Effector memory CD8-positive, alpha-beta T cell (primary cell): ENCODE data around the gene SLC35D3.
A peak's percentile ranks its signal among the peaks of the same experiment; 100 is the strongest.
"Not testable (repeated sequence)": the region's sequence is repeated elsewhere in the genome, so short reads cannot be mapped to it uniquely, and the experiment has no call there.

Source experiments
- ATAC-seq: fragments of 150-1000 bp; cut with Tn5 transposase; replicated peaks from 2 replicates; pipeline ENCODE4 v1.10.0; 2021; ENCODE audit warnings: mild to moderate bottlenecking, moderate library complexity
- DNase-seq, 3 experiments: peaks; one replicate each; pipeline ENCODE4 v3.0.0; 2021
- H3K27ac Mint-ChIP-seq, 2 donors: one replicate each; pipeline ENCODE4 v1.8.0; 2022; ENCODE audit warnings: mild to moderate bottlenecking in 2 of 2, mixed read lengths in 2 of 2, moderate library complexity in 2 of 2
- H3K27me3 Mint-ChIP-seq, 2 donors: one replicate each; pipeline ENCODE4 v1.8.0; 2022; ENCODE audit warnings: mixed read lengths in 2 of 2
- H3K36me3 Mint-ChIP-seq: one replicate; pipeline ENCODE4 v1.8.0; 2022; ENCODE audit warnings: mild to moderate bottlenecking, moderate library complexity, mixed read lengths; ENCODE audit not compliant: insufficient read depth
- H3K4me1 Mint-ChIP-seq, 2 donors: one replicate each; pipeline ENCODE4 v1.8.0; 2022; ENCODE audit warnings: low read depth in 2 of 2, mixed read lengths in 2 of 2
- H3K4me3 Mint-ChIP-seq, 2 donors: one replicate each; pipeline ENCODE4 v1.8.0; 2022; ENCODE audit warnings: mild to moderate bottlenecking in 2 of 2, mixed read lengths in 2 of 2, moderate library complexity in 2 of 2
- H3K9me3 Mint-ChIP-seq, 2 donors: one replicate each; pipeline ENCODE4 v1.8.0; 2022; ENCODE audit warnings: mixed read lengths in 2 of 2

Gene SLC35D3

DNA sequence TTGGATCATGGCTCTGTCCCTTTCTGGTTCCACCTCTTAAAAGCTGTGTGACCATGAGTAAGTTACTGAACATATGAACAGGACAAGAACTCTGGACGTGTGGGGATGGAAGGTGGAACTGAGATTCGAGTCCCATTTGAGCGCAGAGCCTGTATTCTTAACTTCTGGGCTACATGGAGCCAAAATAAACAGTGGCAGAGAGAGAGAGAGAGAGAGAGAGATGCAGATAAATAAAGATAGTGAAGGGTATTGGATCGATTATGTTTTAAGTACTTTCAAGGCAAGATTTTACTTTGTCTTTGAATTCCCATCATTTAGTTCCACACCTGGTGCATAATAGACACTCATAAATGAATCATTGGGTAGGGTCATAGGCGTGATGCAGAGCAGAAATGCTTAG, 39.7 kb downstream of the SLC35D3 start:
- Mint-ChIP-seq H3K4me3 (no peak overlapping the region), H3K9me3 (no peaks in the 10 kb centered on the region), H3K36me3 (no peaks in the 10 kb centered on the region), H3K4me1 (peaks cover 2 to 4% of the 10 kb centered on the region in 2 donors), H3K27me3 (peaks cover 46 to 48% of the 10 kb centered on the region in 2 donors), H3K27ac (no peak overlapping the region)
- ATAC-seq (no peak), DNase-seq (no peak)

- Mint-ChIP-seq H3K36me3 (no peaks in the 10 kb centered on the region), H3K4me3 (no peak overlapping the region), H3K9me3 (no peaks in the 10 kb centered on the region), H3K4me1 (no peaks in the 10 kb centered on the region), H3K27me3 (peaks cover 47 to 50% of the 10 kb centered on the region in 2 donors), H3K27ac (no peak overlapping the region)
- ATAC-seq (no peak), DNase-seq (no peak)
These were observed 40.6 kb downstream of the SLC35D3 start for GRCh38 chr6:136962661-136963060.

GRCh38 chr6:136963259-136963658, 41.2 kb downstream of the SLC35D3 start:
- Mint-ChIP-seq H3K27me3 (peaks cover 49 to 52% of the 10 kb centered on the region in 2 donors), H3K9me3 (no peaks in the 10 kb centered on the region), H3K36me3 (no peaks in the 10 kb centered on the region), H3K4me3 (no peak overlapping the region), H3K4me1 (no peaks in the 10 kb centered on the region), H3K27ac (no peak overlapping the region)
- no peak for ATAC-seq
- no peak for DNase-seq

GRCh38 chr6:136964398-136964797, 42.3 kb downstream of the SLC35D3 start:
- ATAC-seq (no peak), DNase-seq (no peak)
- peaks cover 49% of the 10 kb centered on the region in 2 donors for H3K27me3 Mint-ChIP-seq
- H3K27ac Mint-ChIP-seq: no peak overlapping the region
- H3K36me3 Mint-ChIP-seq: no peaks in the 10 kb centered on the region
- H3K4me3 Mint-ChIP-seq: no peak overlapping the region
- H3K9me3 Mint-ChIP-seq: no peaks in the 10 kb centered on the region
- H3K4me1 Mint-ChIP-seq: no peaks in the 10 kb centered on the region

- Mint-ChIP-seq H3K4me3 (no peak overlapping the region), H3K4me1 (no peaks in the 10 kb centered on the region), H3K27me3 (peaks cover 47 to 56% of the 10 kb centered on the region in 2 donors)
These were observed 46.0 kb downstream of the SLC35D3 start for GRCh38 chr6:136967876-136968752.

DNA sequence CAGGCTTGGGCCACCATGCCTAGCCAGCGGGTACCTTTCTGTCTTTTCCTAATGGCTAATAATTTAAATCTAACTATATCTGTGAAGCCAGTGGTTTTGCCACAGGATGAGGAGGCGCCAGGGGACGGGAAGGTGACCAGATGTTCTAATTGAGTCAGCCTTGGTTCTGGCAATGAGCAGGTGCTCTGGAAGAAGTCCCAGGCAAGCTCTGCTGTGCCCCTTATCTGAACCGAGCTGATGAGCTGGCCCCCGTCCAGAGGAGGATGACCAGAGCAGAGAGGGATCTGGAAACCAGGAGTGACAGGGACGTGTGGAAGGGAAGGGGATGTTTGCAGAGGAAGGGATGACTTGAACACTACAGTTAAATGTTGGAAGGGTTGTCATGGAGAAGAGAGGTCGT, 46.7 kb downstream of the SLC35D3 start:
- Mint-ChIP-seq H3K4me1 (no peaks in the 10 kb centered on the region), H3K36me3 (no peaks in the 10 kb centered on the region), H3K27ac (no peak overlapping the region), H3K27me3 (peaks cover 51 to 56% of the 10 kb centered on the region in 2 donors), H3K9me3 (no peaks in the 10 kb centered on the region), H3K4me3 (no peak overlapping the region)
- no peak for DNase-seq
- ATAC-seq: no peak

More at GRCh38 chr6:136967876-136968752, 46.0 kb downstream of the SLC35D3 start:
- no peaks in the 10 kb centered on the region for H3K9me3 Mint-ChIP-seq
- peak; percentile 96 for ATAC-seq
- H3K36me3 Mint-ChIP-seq: no peaks in the 10 kb centered on the region
- no peak overlapping the region for H3K27ac Mint-ChIP-seq
- peak; percentile 60 to 63 (median 63) for DNase-seq

DNA sequence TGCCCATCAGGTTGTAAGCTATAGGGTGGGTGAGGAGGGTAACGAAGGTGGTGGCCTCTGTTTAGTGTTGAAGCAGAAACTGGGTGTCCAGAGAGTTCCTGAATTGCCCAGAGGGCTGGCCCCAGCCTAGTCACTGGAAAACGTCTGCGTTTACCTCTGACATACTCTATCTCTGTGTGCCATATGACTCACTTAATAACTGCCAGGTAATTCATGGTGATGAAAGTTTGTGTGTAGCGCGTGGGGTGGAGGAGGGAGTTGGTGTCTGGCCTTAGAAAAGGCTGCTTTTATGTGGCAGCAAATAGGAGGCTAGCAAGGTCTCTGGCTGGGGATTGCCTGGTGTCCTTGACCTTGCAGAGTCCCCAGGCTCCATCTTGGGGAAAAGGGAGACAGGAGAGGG, 47.3 kb downstream of the SLC35D3 start:
- H3K9me3 Mint-ChIP-seq: no peaks in the 10 kb centered on the region
- H3K36me3 Mint-ChIP-seq: no peaks in the 10 kb centered on the region
- ATAC-seq: no peak
- H3K27me3 Mint-ChIP-seq: peaks cover 46 to 56% of the 10 kb centered on the region in 2 donors
- no peak overlapping the region for H3K4me3 Mint-ChIP-seq
- no peak for DNase-seq
- H3K4me1 Mint-ChIP-seq: no peaks in the 10 kb centered on the region
- H3K27ac Mint-ChIP-seq: no peak overlapping the region

- Mint-ChIP-seq H3K4me1 (no peaks in the 10 kb centered on the region), H3K27ac (no peak overlapping the region), H3K36me3 (no peaks in the 10 kb centered on the region), H3K4me3 (no peak overlapping the region), H3K27me3 (peaks cover 46 to 56% of the 10 kb centered on the region in 2 donors), H3K9me3 (no peaks in the 10 kb centered on the region)
- ATAC-seq (no peak), DNase-seq (no peak)
These were observed 47.8 kb downstream of the SLC35D3 start for GRCh38 chr6:136969930-136970329.

DNA sequence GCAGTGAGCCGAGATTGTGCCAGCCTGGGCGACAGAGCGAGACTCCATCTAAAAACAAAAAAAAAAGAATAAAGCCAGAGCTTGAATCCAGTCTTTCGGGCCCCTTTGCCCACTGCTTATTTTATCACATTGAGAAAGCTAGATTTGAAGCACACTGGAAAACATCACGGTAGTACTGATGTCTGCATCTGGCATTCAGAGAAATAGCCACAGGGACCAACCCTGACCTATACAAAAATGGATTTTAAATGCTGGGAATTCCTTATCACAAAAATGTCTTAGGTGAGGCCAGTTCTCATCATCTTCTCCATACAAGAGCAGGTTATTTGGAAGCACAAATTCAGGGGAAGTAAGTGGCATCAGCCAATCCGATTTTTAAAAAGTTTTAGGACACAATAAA, 49.5 kb downstream of the SLC35D3 start:
- no peak overlapping the region for H3K27ac Mint-ChIP-seq

GRCh38 chr6:136973781-136974180, 51.7 kb downstream of the SLC35D3 start:
- H3K9me3 Mint-ChIP-seq, ATAC-seq, H3K27ac Mint-ChIP-seq, H3K4me1 Mint-ChIP-seq, H3K36me3 Mint-ChIP-seq, H3K4me3 Mint-ChIP-seq, DNase-seq: not testable (repeated sequence)
- peaks cover 23 to 33% of the 10 kb centered on the region in 2 donors for H3K27me3 Mint-ChIP-seq

More for the DNA sequence above, 49.5 kb downstream of the SLC35D3 start:
- no peak for ATAC-seq
- Mint-ChIP-seq H3K4me3 (no peak overlapping the region), H3K4me1 (no peaks in the 10 kb centered on the region), H3K27me3 (peaks cover 42 to 46% of the 10 kb centered on the region in 2 donors), H3K36me3 (no peaks in the 10 kb centered on the region), H3K9me3 (no peaks in the 10 kb centered on the region)
- DNase-seq: no peak
